GM18517 (cell line): ENCODE measurements around the gene ZBTB48.
"Not testable (repeated sequence)": the region's sequence is repeated elsewhere in the genome, so short reads cannot be mapped to it uniquely, and the experiment has no call there.

Source experiments
- ATAC-seq: cut with Tn5 transposase; IDR thresholded peaks from one replicate; pipeline ENCODE4 v1.9.1; 2021; ENCODE audit warnings: mild to moderate bottlenecking, moderate library complexity; ENCODE audit not compliant: unreplicated experiment

ZBTB48 gene

GRCh38 chr1:6590046-6590445 is 10.3 kb downstream of the ZBTB48 start:
- ATAC-seq, result no peak

GRCh38 chr1:6591222-6591621 is 11.4 kb downstream of the ZBTB48 start:
- ATAC-seq, result no peak

GRCh38 chr1:6591644-6592043 is 11.8 kb downstream of the ZBTB48 start:
- no peak for ATAC-seq

- ATAC-seq, result no peak
Measured at GRCh38 chr1:6592441-6592840, 12.6 kb downstream of the ZBTB48 start.

DNA sequence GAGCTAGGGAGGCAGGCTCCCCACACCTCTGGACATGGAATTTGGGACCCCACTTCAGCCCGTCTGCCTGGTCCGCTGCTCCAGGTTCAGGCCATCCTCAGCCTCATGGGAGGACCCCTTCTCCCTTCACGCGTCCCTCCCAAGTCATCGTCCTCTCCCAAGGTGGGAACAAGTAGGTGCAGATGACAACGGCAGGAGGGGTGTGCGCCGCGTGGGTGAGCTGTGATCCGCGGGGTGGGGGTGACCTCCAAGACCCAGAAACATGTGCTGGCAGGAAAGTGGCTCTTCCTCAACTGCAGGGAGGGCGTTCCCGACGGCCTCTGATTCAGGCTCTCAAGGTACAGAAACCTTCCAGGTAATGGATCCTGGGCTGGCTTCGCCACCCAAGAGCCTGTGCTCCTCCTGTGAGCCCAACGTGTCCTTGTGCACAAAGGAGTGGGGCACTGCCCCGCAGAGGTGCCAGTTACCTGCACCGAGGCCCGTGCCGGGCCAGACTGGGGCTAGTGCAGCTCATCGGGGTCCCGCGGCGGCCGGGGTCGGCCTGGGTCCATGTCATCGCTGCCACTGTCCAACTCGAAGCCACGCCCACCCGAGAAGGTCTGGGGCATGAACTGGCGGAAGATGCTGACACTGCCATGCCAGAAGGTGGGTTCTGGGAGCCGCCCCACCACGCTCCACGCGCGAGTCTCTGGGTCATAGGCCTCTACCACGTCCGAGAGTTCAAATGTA is 13.2 kb downstream of the ZBTB48 start:
- no peak for ATAC-seq

GRCh38 chr1:6593810-6594209 is 14.0 kb downstream of the ZBTB48 start:
- no peak for ATAC-seq

DNA sequence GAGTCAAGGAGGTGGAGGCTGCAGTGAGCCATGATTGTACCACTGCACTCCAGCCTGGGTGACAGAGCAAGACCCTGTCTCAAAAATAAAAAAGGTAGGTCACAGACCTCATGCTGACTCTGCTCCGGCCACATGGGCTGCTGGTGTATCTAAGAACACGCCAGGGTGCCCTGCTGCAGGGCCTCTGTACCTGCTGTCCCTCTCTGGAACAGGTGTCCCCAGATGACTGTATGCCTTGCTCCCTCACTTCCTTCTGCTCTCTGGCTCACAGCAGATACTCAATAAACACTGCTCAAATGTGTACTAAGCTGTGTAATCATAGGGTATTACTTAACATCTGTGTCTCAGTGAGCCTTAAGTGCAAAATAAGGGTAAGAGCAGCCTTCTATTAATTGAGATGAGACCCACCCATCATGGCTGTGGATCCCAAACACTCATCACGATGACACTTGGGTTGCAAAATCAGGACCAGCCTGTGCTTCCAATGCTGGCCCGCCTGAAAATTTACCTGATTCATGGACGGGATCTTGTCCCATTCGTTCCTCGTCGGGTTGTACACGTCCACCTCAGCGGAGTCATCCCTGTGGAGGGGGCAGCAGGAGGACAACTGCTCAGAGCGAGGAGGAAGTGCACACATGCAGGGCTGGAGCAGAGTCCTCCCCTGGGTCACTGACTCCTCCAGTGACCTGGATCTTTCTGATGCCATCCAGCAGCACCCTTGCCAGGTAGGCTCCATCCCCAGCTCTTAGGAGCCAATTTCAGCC is 15.4 kb downstream of the ZBTB48 start:
- no peak for ATAC-seq

DNA sequence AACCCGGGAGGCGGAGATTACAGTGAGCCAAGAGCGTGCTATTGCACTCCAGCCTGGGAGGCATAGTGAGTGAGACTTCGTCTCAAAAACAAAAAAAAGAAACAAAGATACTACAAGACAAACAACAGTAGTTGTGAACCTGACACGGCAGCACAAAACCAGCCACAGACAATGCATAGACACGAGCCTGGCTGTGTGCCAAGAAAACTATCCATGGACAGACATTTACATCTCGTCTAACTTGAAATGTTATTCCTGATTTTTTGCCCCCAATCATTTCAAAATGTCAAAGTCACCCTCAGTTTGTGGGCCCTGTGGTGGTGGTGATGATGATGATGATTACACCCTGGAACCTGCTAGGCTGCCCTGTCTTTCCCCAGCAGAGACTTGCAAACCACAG is 16.6 kb downstream of the ZBTB48 start:
- no peak for ATAC-seq

- ATAC-seq, result no peak
Measured at GRCh38 chr1:6596886-6597776, 17.3 kb downstream of the ZBTB48 start.

- no peak for ATAC-seq
Measured at GRCh38 chr1:6597777-6598131, 18.0 kb downstream of the ZBTB48 start.

DNA sequence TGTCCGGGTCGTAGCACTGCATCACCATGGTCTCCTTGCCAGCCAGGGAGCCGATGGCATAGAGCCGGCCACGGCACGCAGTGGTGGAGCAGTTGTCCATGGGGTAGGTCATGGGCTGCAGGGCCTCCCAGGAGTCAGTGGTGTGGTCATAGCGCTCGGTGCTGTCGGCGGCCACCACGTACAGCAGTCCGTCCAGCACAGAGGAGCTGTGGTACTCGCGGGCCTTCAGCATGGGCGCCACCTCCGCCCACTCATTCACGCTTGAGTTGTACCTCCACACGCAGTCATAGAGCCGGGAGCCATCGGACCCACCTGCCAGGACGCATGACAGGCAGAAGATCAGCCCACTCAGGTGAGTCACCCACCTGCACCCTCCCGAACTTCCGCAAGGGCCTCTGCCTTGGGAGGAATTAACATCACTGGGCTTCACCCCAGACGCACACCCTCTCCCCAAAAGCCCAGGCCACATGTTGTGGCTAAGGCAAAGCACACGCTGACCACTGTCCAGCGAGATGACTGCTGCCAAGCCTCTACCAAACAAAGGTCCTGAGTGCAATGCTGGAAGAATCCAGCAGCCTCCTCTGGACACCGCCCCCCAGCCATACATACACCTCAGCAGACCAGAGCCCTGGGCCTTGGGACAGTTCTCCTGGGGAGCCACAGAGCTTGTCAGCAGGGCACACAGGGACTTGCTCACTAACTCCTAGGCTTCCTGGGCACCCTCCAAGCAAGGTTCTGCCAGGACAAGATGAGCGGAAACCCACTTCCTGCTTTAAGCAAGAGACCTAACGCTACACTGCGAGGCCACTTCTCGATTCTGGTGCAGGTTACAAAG is 19.6 kb downstream of the ZBTB48 start:
- ATAC-seq, result no peak

DNA sequence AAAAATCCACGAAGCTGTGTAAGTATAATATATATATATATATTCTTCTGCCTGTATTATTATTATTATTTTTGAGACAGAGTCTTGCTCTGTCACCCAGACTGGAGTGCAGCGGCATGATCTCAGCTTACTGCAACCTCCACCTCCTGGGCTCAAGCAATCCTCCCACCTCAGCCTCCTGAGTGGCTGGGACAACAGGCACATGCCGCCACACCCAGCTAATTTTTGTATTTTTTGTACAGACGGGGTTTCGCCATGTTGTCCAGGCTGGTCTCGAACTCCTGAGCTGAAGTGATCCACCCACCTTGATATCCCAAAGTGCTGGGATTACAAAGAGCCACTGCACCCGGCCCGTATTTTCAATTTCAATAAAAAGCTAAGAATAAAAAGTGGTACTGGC is 20.2 kb downstream of the ZBTB48 start:
- ATAC-seq, result not testable (repeated sequence)

- ATAC-seq, result no peak
Measured at GRCh38 chr1:6600410-6601048, 20.7 kb downstream of the ZBTB48 start.

GRCh38 chr1:6601049-6601922 is 21.5 kb downstream of the ZBTB48 start:
- peak; percentile 36 for ATAC-seq

DNA sequence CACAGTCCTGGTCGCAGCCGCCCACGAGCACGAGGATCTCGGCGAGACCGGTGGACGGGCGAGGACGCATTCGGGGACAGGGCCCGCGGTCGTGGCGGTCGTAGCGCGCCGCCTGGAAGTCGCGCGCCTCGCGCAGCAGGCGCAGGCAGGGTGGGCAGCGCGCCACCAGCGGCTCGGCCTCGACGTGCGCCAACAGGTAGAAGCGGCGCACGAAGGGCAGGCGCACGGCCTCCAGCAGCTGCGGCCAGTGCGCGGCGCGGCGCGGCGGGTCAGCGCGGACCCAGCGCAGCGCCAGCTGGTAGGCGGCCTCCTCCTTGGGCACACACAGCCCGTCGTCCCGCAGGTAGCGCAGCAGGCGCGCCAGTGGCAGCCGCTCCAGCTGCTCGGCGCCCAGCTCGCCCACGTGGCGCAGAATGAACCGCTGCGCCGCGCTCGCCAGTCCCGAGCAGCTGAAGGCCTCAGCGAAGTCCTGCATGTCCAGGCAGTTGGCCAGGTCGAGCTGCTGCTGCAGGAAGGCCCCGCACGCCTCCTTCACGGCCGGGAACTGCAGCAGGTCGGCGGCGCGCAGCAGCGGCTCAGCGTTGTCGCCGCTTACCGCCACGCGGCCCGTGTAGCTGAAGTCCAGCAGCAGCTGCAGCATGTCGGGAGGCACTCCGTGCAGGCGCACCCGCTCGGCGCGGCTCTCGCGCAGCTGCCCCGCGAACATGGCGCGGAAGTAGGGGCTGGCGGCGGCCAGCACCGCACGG is 22.3 kb downstream of the ZBTB48 start:
- ATAC-seq, result peak; percentile 41

GRCh38 chr1:6602669-6603237 is 23.0 kb downstream of the ZBTB48 start, which contains the start of gene KLHL21:
Gene KLHL21 (minus strand): TSS chr1:6602869. CDS start chr1:6602817, 52 bp downstream.
- peak; percentile 40 for ATAC-seq

DNA sequence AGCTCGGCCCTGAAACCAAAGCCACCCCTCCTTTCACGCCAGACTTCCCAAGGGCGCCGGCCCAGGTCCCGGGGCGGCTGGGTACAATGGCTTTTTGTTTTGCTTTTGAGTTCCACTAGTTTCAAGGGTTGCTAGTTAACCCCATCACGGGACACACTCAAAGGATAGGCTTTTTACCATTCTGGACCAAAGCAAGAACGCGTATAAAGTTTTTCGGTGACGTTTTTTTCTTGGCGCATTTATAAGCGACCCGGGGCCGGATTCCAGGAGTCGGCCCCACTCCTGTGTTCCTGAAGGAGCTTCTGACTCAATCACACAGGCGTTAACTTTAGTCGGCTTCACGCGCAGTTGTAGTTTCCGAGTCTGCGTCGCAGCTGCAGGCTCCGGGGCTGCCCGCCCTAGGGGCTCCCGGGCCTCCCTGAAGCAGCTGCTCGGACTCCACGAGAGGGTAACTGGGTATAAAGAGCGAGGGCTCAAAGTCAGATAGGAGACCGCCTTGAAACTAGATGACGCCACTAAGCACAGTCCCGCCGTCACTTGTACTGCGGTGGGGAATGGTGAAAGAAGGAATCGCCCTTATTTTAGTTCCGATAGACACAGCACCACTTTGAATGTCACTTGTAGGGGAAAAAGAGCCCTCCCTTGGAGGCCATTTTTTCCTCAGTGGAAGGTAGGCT is 23.6 kb downstream of the ZBTB48 start:
- ATAC-seq, result peak; percentile 37
